Measurements from ENCODE around the gene GRM1.

GRM1 gene

GRCh38 chr6:146113084-146113623 lies 84.3 kb downstream of the GRM1 start:
- no peak overlapping the region for H3K9ac ChIP-seq (ENCODE audit: low read length)
- no peak overlapping the region for H2AFZ ChIP-seq (ENCODE audit: low read depth, low read length)
- no peak overlapping the region for H3K4me3 ChIP-seq (ENCODE audit: low read length)
- no peaks in the 10 kb centered on the region for H3K36me3 ChIP-seq (replicated peaks; ENCODE audit: low read depth, low read length)
- no peaks in the 10 kb centered on the region for H3K79me2 ChIP-seq (ENCODE audit: low read length)
- H3K9me3 ChIP-seq (ENCODE audit: insufficient read depth, low read length), result no peaks in the 10 kb centered on the region
- H4K20me1 ChIP-seq (ENCODE audit: insufficient read depth, low read length), result no peaks in the 10 kb centered on the region
- TF ChIP-seq EZH2phosphoT487 (IDR thresholded peaks at IDR 0.05; ENCODE audit: low read depth), result no peak
- TF ChIP-seq CTCF (IDR thresholded peaks at IDR 0.05; ENCODE audit: low read depth, low read length), result no peak
- no peaks in the 10 kb centered on the region for H3K27me3 ChIP-seq (ENCODE audit: low read depth, low read length)
- H3K4me2 ChIP-seq (ENCODE audit: low read length), result no peak overlapping the region
- no peak overlapping the region for H3K27ac ChIP-seq (ENCODE audit: low read length)
- no peaks in the 10 kb centered on the region for H3K4me1 ChIP-seq (ENCODE audit: low read length)

GRCh38 chr6:146123616-146124015 lies 94.8 kb downstream of the GRM1 start:
- TF ChIP-seq EZH2phosphoT487 (IDR thresholded peaks at IDR 0.05; ENCODE audit: low read depth), result no peak
- TF ChIP-seq CTCF (IDR thresholded peaks at IDR 0.05; ENCODE audit: low read depth, low read length), result no peak
- no peaks in the 10 kb centered on the region for H3K9me3 ChIP-seq (ENCODE audit: insufficient read depth, low read length)

GRCh38 chr6:146127447-146128215 lies 98.8 kb downstream of the GRM1 start:
- Histone ChIP-seq H3K9ac (ENCODE audit: low read length) (no peak overlapping the region), H3K4me2 (ENCODE audit: low read length) (no peak overlapping the region), H3K79me2 (ENCODE audit: low read length) (no peaks in the 10 kb centered on the region), H3K36me3 (replicated peaks; ENCODE audit: low read depth, low read length) (no peaks in the 10 kb centered on the region), H4K20me1 (ENCODE audit: insufficient read depth, low read length) (no peaks in the 10 kb centered on the region), H3K4me1 (ENCODE audit: low read length) (no peaks in the 10 kb centered on the region), H3K4me3 (ENCODE audit: low read length) (no peak overlapping the region), H3K27ac (ENCODE audit: low read length) (no peak overlapping the region), H2AFZ (ENCODE audit: low read depth, low read length) (no peak overlapping the region), H3K27me3 (ENCODE audit: low read depth, low read length) (no peaks in the 10 kb centered on the region), H3K9me3 (ENCODE audit: insufficient read depth, low read length) (no peaks in the 10 kb centered on the region)
- TF ChIP-seq CTCF (IDR thresholded peaks at IDR 0.05; ENCODE audit: low read depth, low read length) (no peak), EZH2phosphoT487 (IDR thresholded peaks at IDR 0.05; ENCODE audit: low read depth) (no peak)

More at GRCh38 chr6:146123616-146124015, 94.8 kb downstream of the GRM1 start:
- H3K27ac ChIP-seq (ENCODE audit: low read length), result no peak overlapping the region
- no peak overlapping the region for H2AFZ ChIP-seq (ENCODE audit: low read depth, low read length)
- H4K20me1 ChIP-seq (ENCODE audit: insufficient read depth, low read length), result no peaks in the 10 kb centered on the region
- no peak overlapping the region for H3K4me2 ChIP-seq (ENCODE audit: low read length)
- H3K27me3 ChIP-seq (ENCODE audit: low read depth, low read length), result no peaks in the 10 kb centered on the region
- H3K9ac ChIP-seq (ENCODE audit: low read length), result no peak overlapping the region
- no peaks in the 10 kb centered on the region for H3K4me1 ChIP-seq (ENCODE audit: low read length)
- no peaks in the 10 kb centered on the region for H3K79me2 ChIP-seq (ENCODE audit: low read length)
- H3K4me3 ChIP-seq (ENCODE audit: low read length), result no peak overlapping the region
- no peaks in the 10 kb centered on the region for H3K36me3 ChIP-seq (replicated peaks; ENCODE audit: low read depth, low read length)

GRCh38 chr6:146133866-146134265 lies 105.0 kb downstream of the GRM1 start:
- TF ChIP-seq EZH2phosphoT487 (IDR thresholded peaks at IDR 0.05; ENCODE audit: low read depth) (no peak), CTCF (IDR thresholded peaks at IDR 0.05; ENCODE audit: low read depth, low read length) (no peak)
- Histone ChIP-seq H3K27me3 (ENCODE audit: low read depth, low read length) (no peaks in the 10 kb centered on the region), H4K20me1 (ENCODE audit: insufficient read depth, low read length) (no peaks in the 10 kb centered on the region), H3K9ac (ENCODE audit: low read length) (no peak overlapping the region), H3K4me2 (ENCODE audit: low read length) (no peak overlapping the region), H3K4me3 (ENCODE audit: low read length) (no peak overlapping the region), H3K79me2 (ENCODE audit: low read length) (no peaks in the 10 kb centered on the region), H3K4me1 (ENCODE audit: low read length) (no peaks in the 10 kb centered on the region), H3K27ac (ENCODE audit: low read length) (no peak overlapping the region), H3K9me3 (ENCODE audit: insufficient read depth, low read length) (no peaks in the 10 kb centered on the region), H2AFZ (ENCODE audit: low read depth, low read length) (no peak overlapping the region), H3K36me3 (replicated peaks; ENCODE audit: low read depth, low read length) (no peaks in the 10 kb centered on the region)

Data from OCI-LY3 (cell line).